Parathyroid adenoma (tissue), 2 donors: ENCODE measurements around the gene KRTAP21-2.

Experiments
- H2AFZ ChIP-seq: fragments of 300-600 bp; sonication (generic); one replicate; pipeline ENCODE4 v1.7.0; 2017; ENCODE audit warnings: antibody characterized with exemption, mild to moderate bottlenecking
- H3K27ac ChIP-seq: fragments of 300-600 bp; sonication (generic); one replicate; pipeline ENCODE4 v1.7.0; 2017
- H3K27me3 ChIP-seq: fragments of 300-600 bp; sonication (generic); one replicate; pipeline ENCODE4 v1.7.0; 2017; ENCODE audit warnings: low read length; ENCODE audit not compliant: control insufficient read depth, insufficient read depth
- H3K36me3 ChIP-seq: fragments of 300-600 bp; sonication (generic); one replicate; pipeline ENCODE4 v1.7.0; 2017; ENCODE audit warnings: low read length; ENCODE audit not compliant: control insufficient read depth, insufficient read depth
- H3K4me1 ChIP-seq: fragments of 300-600 bp; sonication (generic); one replicate; pipeline ENCODE4 v1.7.0; 2017; ENCODE audit warnings: control low read depth
- H3K4me2 ChIP-seq: fragments of 300-600 bp; sonication (generic); one replicate; pipeline ENCODE4 v1.7.0; 2017; ENCODE audit warnings: low read length
- H3K4me3 ChIP-seq: fragments of 300-600 bp; sonication (generic); one replicate; pipeline ENCODE4 v1.7.0; 2017; ENCODE audit warnings: low read depth, low read length
- H3K79me2 ChIP-seq: fragments of 300-600 bp; sonication (generic); one replicate; pipeline ENCODE4 v1.7.0; 2017; ENCODE audit warnings: control low read depth
- H3K9ac ChIP-seq: fragments of 300-600 bp; sonication (generic); one replicate; pipeline ENCODE4 v1.7.0; 2017; ENCODE audit warnings: mild to moderate bottlenecking
- H3K9me3 ChIP-seq: fragments of 300-600 bp; sonication (generic); one replicate; pipeline ENCODE4 v1.7.0; 2017; ENCODE audit warnings: low read length; ENCODE audit not compliant: control insufficient read depth
- TF ChIP-seq, protein P1 (sequence below): fragments of 300-600 bp; sonication (generic); IDR thresholded peaks from one replicate; pipeline ENCODE4 v1.7.0; 2017; ENCODE audit warnings: antibody characterized with exemption, mild to moderate bottlenecking
- donor health status: primary hyperparathyroidism.

Gene KRTAP21-2

GRCh38 chr21:30747159-30747558, at the start of gene KRTAP21-2:
TSS of gene KRTAP21-2 (minus strand) at chr21:30747259. CDS start at chr21:30747202, 57 bp downstream.
- Histone ChIP-seq H3K9me3 (no peaks in the 10 kb centered on the region), H3K9ac (no peak within 1 kb of the TSS), H3K79me2 (no peaks in the 10 kb centered on the region), H3K36me3 (no peaks in the 10 kb centered on the region), H3K4me1 (no peaks in the 10 kb centered on the region), H2AFZ (no peak within 1 kb of the TSS), H3K27ac (no peak within 1 kb of the TSS), H3K4me2 (no peak within 1 kb of the TSS), H3K27me3 (no peaks in the 10 kb centered on the region), H3K4me3 (no peak within 1 kb of the TSS)
- TF ChIP-seq, protein P1, sequence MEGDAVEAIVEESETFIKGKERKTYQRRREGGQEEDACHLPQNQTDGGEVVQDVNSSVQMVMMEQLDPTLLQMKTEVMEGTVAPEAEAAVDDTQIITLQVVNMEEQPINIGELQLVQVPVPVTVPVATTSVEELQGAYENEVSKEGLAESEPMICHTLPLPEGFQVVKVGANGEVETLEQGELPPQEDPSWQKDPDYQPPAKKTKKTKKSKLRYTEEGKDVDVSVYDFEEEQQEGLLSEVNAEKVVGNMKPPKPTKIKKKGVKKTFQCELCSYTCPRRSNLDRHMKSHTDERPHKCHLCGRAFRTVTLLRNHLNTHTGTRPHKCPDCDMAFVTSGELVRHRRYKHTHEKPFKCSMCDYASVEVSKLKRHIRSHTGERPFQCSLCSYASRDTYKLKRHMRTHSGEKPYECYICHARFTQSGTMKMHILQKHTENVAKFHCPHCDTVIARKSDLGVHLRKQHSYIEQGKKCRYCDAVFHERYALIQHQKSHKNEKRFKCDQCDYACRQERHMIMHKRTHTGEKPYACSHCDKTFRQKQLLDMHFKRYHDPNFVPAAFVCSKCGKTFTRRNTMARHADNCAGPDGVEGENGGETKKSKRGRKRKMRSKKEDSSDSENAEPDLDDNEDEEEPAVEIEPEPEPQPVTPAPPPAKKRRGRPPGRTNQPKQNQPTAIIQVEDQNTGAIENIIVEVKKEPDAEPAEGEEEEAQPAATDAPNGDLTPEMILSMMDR: no peak

GRCh38 chr21:30793581-30794314, 46.7 kb upstream of the KRTAP21-2 start:
- H3K27ac ChIP-seq: no peak overlapping the region
- H3K9ac ChIP-seq: no peak overlapping the region
- no peak overlapping the region for H2AFZ ChIP-seq
- H3K9me3 ChIP-seq: no peaks in the 10 kb centered on the region
- no peaks in the 10 kb centered on the region for H3K27me3 ChIP-seq
- no peaks in the 10 kb centered on the region for H3K36me3 ChIP-seq
- no peak overlapping the region for H3K4me2 ChIP-seq
- H3K4me1 ChIP-seq: no peaks in the 10 kb centered on the region
- TF ChIP-seq, protein P1: no peak
- no peaks in the 10 kb centered on the region for H3K79me2 ChIP-seq
- no peak overlapping the region for H3K4me3 ChIP-seq

DNA sequence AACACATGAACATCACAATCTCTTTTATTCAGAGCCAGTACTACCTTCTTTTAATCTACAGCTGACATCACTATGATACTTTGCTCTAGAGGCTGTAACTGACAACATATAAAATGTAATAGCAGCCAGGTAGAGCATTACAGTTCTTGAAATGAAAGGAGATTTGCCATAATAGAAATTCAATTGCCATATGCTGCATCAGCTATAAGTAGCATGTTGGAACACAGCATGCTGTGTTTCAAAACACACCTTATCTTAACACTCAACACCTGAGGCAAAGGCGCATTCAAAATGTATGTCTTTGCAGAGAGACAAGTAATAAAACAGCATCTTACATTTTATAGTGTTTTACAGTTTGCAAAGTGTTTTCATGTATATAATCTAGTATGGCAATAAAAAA, 32.2 kb upstream of the KRTAP21-2 start:
- no peaks in the 10 kb centered on the region for H3K36me3 ChIP-seq
- no peaks in the 10 kb centered on the region for H3K9me3 ChIP-seq
- H3K27ac ChIP-seq: no peak overlapping the region
- H3K79me2 ChIP-seq: no peaks in the 10 kb centered on the region
- no peak overlapping the region for H3K4me2 ChIP-seq
- H2AFZ ChIP-seq: no peak overlapping the region
- no peaks in the 10 kb centered on the region for H3K4me1 ChIP-seq
- H3K4me3 ChIP-seq: no peak overlapping the region
- no peaks in the 10 kb centered on the region for H3K27me3 ChIP-seq
- no peak overlapping the region for H3K9ac ChIP-seq
- TF ChIP-seq, protein P1: no peak

DNA sequence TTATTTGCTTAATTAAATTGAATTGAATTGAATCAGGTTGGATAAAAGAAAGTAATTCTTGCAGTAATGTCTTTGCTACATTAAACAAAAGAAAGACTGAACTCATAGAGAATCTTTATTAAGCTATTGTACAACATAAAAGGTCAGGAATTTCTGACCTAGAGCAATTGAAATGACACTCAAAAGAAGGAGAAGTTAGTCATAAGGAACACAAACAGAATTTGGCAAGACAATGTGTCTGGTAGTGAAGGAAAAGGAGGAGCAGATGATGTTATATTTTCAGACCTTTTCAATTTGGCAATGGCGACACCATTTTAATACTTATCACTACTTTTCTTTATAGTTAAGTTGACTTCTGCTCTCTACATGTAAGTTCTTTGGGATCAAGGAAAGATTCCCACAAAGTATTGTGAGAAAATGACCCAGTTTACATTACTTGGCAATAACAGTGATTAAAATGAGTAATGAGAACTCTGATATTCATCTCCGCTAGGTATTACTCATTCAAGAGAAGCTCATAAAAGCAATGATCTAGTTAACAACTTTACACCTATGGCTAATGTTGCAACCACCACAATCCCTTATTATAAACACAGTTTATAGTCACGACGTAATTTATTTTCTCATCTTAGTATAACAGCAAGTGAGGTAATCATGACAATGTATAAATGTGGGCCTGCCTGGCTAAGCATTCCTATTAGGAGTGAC, 22.8 kb upstream of the KRTAP21-2 start:
- Histone ChIP-seq H3K27ac (no peak overlapping the region), H3K4me3 (no peak overlapping the region), H3K4me2 (no peak overlapping the region), H3K36me3 (no peaks in the 10 kb centered on the region), H3K79me2 (no peaks in the 10 kb centered on the region), H2AFZ (no peak overlapping the region), H3K27me3 (no peaks in the 10 kb centered on the region), H3K9ac (no peak overlapping the region), H3K9me3 (no peaks in the 10 kb centered on the region), H3K4me1 (no peaks in the 10 kb centered on the region)
- TF ChIP-seq, protein P1: no peak
